GM12878 (cell line): ENCODE data around the gene DCLRE1B. TPM values are rescaled to one million over a fixed set of nuclear protein-coding genes. Genes with fewer than 3 reads are reported as not detected.
A peak's percentile ranks its signal among the peaks of the same experiment; 100 is the strongest.

Experiments
- BMI1 ChIP-seq: fragments of 450-650 bp; IDR thresholded peaks from 2 replicates; pipeline ENCODE4 v1.6.1; 2016; ENCODE audit warnings: mild to moderate bottlenecking, moderate library complexity, borderline replicate concordance
- CBFB ChIP-seq: IDR thresholded peaks from 2 replicates; pipeline ENCODE4 v1.6.1; 2016; ENCODE audit warnings: antibody characterized with exemption, low read depth
- CBX5 ChIP-seq: sonication (generic); IDR thresholded peaks from 2 replicates; pipeline ENCODE4 v1.6.1; 2016; ENCODE audit warnings: low read depth, moderate library complexity, mild to moderate bottlenecking, inconsistent platforms
- CHD1 ChIP-seq: IDR thresholded peaks from 2 replicates; pipeline ENCODE4 v1.6.1; 2012; ENCODE audit warnings: low read depth, low read length, improper control_type of control experiment
- CHD2 ChIP-seq: IDR thresholded peaks from 2 replicates; pipeline ENCODE4 v1.6.1; 2011; ENCODE audit warnings: low read depth, low read length, improper control_type of control experiment, borderline replicate concordance
- CHD4 ChIP-seq: fragments of 200-600 bp; sonication (generic); IDR thresholded peaks from 2 replicates; pipeline ENCODE4 v1.6.1; 2016; ENCODE audit warnings: mild to moderate bottlenecking
- CREM ChIP-seq: IDR thresholded peaks from 2 replicates; pipeline ENCODE4 v1.6.1; 2014; ENCODE audit warnings: antibody characterized with exemption, low read depth
- FOS ChIP-seq: IDR thresholded peaks from 3 replicates; pipeline ENCODE4 v1.6.1; 2011; ENCODE audit warnings: borderline replicate concordance; ENCODE audit not compliant: insufficient read length; ENCODE audit errors: extremely low read depth
- GATAD2B ChIP-seq: fragments of 450-650 bp; conservative IDR thresholded peaks from 2 replicates; pipeline ENCODE4 v1.6.1; 2017; ENCODE audit warnings: low read depth, mild to moderate bottlenecking, moderate library complexity
- HDAC6 ChIP-seq: fragments of 200-600 bp; sonication (generic); IDR thresholded peaks from one replicate; pipeline ENCODE4 v1.8.0; 2017; ENCODE audit warnings: antibody characterized with exemption; ENCODE audit not compliant: unreplicated experiment
- MTA2 ChIP-seq: fragments of 450-650 bp; IDR thresholded peaks from 2 replicates; pipeline ENCODE4 v1.6.1; 2016; ENCODE audit warnings: low read depth, mild to moderate bottlenecking, moderate library complexity
- MXI1 ChIP-seq: fragments of 150-350 bp; IDR thresholded peaks from 2 replicates; pipeline ENCODE4 v1.6.1; 2011; ENCODE audit warnings: low read depth, mild to moderate bottlenecking, inconsistent platforms, low read length, improper control_type of control experiment
- NFYB ChIP-seq: IDR thresholded peaks from 2 replicates; pipeline ENCODE4 v1.6.1; 2011; ENCODE audit warnings: low read depth, mild to moderate bottlenecking, low read length, improper control_type of control experiment, moderate library complexity; ENCODE audit not compliant: insufficient read depth
- POLR2AphosphoS5 ChIP-seq: IDR thresholded peaks from 2 replicates; pipeline ENCODE4 v1.6.1; 2011; ENCODE audit warnings: mild to moderate bottlenecking, low read length, inconsistent platforms
- RB1 ChIP-seq: fragments of 450-650 bp; formaldehyde crosslinking; IDR thresholded peaks from 2 replicates; pipeline ENCODE4 v1.6.1; 2017; ENCODE audit warnings: mild to moderate bottlenecking, borderline replicate concordance
- RCOR1 ChIP-seq: conservative IDR thresholded peaks from 2 replicates; pipeline ENCODE4 v1.6.1; 2012; ENCODE audit warnings: low read depth, low read length, improper control_type of control experiment
- SREBF2 ChIP-seq: IDR thresholded peaks from 2 replicates; pipeline ENCODE4 v1.6.1; 2012; ENCODE audit warnings: mild to moderate bottlenecking, low read length
- SUPT20H ChIP-seq: IDR thresholded peaks from 2 replicates; pipeline ENCODE4 v1.6.1; 2011; ENCODE audit warnings: low read depth, mild to moderate bottlenecking, low read length, moderate library complexity, borderline replicate concordance; ENCODE audit not compliant: control insufficient read depth
- TAF1 ChIP-seq: IDR thresholded peaks from 2 replicates; pipeline ENCODE4 v1.6.1; 2011; ENCODE audit warnings: mild to moderate bottlenecking, low read depth, low read length, borderline replicate concordance
- polyA plus RNA-seq, 11 experiments: library from polyadenylated mRNA; depleted of rRNA in 4 of 11; unstranded in 6 of 11; stranded (reverse) in 5 of 11; fragments of >200 nt; fragmentation: Nextera tagmentation in 4 of 11; fragmentation: Illumina TruSeq in 1 of 11; extraction: Ambion mirVana in 4 of 11; extraction: Trizol in 1 of 11; gene quantifications; 1 replicate in 1 of 11; 2 replicates in 10 of 11; pipeline versions ENCODE4 v1.2.1 to v1.2.3, GENCODE V29; 2011 to 2016; ENCODE audit warnings: inconsistent platforms in 2 of 11, missing spikeins in 2 of 11, low read depth in 1 of 11
- total RNA-seq, 4 experiments: library from RNA; depleted of rRNA in 3 of 4; stranded (reverse); fragments of >200 nt in 3 of 4; fragmentation: Illumina TruSeq in 1 of 4; extraction: Trizol in 1 of 4; gene quantifications; 2 replicates each; pipeline versions ENCODE4 v1.2.1 to v1.2.3, GENCODE V29; 2013 to 2021
- TF ChIP-seq, protein P1 (sequence below): fragments of 450-650 bp; IDR thresholded peaks from 2 replicates; pipeline ENCODE4 v1.6.1; 2017; ENCODE audit warnings: mild to moderate bottlenecking, low read depth, inconsistent platforms; ENCODE audit not compliant: poor library complexity, severe bottlenecking
- TF ChIP-seq, protein P2 (sequence below): fragments of 450-650 bp; IDR thresholded peaks from 2 replicates; pipeline ENCODE4 v1.6.1; 2017; ENCODE audit warnings: mild to moderate bottlenecking, moderate library complexity
- TF ChIP-seq, protein P3 (sequence below): fragments of 450-650 bp; IDR thresholded peaks from 2 replicates; pipeline ENCODE4 v1.6.1; 2018; ENCODE audit warnings: borderline replicate concordance, mild to moderate bottlenecking; ENCODE audit not compliant: partially characterized antibody

DCLRE1B gene
- total and polyA plus RNA-seq, 10 of the 15 experiments (the other 5 are each of a cell fraction or from before 2014, with no cell fraction given): 5.4 to 18.3 (median 13.4) TPM

DNA sequence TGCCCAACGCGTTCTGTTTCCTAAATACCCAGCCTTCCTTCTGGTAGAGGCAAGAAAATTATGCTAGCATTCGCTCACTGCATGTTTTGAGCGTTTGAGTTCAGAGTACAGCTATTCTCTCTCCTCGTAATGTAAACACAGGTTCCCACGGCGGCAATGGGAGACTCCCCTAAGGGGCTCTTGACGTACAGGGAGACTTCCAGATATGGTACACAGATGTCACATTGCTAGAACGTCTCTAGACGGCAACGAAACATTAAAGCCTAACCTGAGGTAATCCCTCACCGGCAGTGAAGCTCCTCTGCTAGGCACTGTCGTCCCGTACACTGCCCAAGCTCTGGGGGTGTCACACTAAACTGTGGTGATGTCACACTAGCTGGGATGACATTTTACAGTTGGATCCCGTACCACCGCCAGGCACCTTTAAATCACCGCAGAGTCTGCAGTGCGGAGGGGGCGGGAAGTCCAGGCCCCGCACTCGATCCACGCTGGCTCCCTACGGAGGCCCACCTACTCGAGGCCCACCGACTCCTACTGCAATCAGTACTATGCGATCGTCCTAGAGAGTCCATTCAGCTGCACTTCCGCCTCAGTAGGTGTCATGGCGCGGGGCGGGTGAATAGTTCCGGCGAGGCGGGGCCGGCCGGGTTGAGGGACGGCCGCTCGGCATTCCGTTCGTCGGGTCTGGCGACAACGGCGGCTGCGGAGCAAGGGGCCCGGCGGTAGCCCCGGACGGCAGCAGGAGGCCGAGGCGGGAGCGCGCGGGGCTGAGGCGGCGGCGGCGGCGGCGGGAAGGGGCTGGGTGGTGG is 24.0 kb downstream of the DCLRE1B start, which contains the start of gene HIPK1 (continued):
- peak; percentile 85 for TF ChIP-seq GATAD2B
- TF ChIP-seq POLR2AphosphoS5: peak; percentile 75
- no peak for TF ChIP-seq BMI1
- TF ChIP-seq SUPT20H: no peak
- peak; percentile 38 for TF ChIP-seq MXI1
- TF ChIP-seq NFYB: no peak
- TF ChIP-seq TAF1: peak; percentile 74; the same call in 1 of the 2 replicates
- 0 out of 2 replicates have a peak, but pooled peaks have one; percentile 52 for TF ChIP-seq RCOR1
- TF ChIP-seq, protein P1, sequence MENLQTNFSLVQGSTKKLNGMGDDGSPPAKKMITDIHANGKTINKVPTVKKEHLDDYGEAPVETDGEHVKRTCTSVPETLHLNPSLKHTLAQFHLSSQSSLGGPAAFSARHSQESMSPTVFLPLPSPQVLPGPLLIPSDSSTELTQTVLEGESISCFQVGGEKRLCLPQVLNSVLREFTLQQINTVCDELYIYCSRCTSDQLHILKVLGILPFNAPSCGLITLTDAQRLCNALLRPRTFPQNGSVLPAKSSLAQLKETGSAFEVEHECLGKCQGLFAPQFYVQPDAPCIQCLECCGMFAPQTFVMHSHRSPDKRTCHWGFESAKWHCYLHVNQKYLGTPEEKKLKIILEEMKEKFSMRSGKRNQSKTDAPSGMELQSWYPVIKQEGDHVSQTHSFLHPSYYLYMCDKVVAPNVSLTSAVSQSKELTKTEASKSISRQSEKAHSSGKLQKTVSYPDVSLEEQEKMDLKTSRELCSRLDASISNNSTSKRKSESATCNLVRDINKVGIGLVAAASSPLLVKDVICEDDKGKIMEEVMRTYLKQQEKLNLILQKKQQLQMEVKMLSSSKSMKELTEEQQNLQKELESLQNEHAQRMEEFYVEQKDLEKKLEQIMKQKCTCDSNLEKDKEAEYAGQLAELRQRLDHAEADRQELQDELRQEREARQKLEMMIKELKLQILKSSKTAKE: no peak
- no peak for TF ChIP-seq HDAC6
- TF ChIP-seq CBX5: 0 out of 2 replicates have a peak, but pooled peaks have one; percentile 14
- 0 out of 2 replicates have a peak, but pooled peaks have one; percentile 32 for TF ChIP-seq MTA2
- TF ChIP-seq CHD4: no peak
- TF ChIP-seq RB1: peak; percentile 94
- no peak; the same call in 1 of the 2 replicates for TF ChIP-seq CHD1
- TF ChIP-seq FOS: no peak
- TF ChIP-seq SREBF2: no peak
- TF ChIP-seq CBFB: peak; percentile 56; the same call in 1 of the 2 replicates
- TF ChIP-seq, protein P2, sequence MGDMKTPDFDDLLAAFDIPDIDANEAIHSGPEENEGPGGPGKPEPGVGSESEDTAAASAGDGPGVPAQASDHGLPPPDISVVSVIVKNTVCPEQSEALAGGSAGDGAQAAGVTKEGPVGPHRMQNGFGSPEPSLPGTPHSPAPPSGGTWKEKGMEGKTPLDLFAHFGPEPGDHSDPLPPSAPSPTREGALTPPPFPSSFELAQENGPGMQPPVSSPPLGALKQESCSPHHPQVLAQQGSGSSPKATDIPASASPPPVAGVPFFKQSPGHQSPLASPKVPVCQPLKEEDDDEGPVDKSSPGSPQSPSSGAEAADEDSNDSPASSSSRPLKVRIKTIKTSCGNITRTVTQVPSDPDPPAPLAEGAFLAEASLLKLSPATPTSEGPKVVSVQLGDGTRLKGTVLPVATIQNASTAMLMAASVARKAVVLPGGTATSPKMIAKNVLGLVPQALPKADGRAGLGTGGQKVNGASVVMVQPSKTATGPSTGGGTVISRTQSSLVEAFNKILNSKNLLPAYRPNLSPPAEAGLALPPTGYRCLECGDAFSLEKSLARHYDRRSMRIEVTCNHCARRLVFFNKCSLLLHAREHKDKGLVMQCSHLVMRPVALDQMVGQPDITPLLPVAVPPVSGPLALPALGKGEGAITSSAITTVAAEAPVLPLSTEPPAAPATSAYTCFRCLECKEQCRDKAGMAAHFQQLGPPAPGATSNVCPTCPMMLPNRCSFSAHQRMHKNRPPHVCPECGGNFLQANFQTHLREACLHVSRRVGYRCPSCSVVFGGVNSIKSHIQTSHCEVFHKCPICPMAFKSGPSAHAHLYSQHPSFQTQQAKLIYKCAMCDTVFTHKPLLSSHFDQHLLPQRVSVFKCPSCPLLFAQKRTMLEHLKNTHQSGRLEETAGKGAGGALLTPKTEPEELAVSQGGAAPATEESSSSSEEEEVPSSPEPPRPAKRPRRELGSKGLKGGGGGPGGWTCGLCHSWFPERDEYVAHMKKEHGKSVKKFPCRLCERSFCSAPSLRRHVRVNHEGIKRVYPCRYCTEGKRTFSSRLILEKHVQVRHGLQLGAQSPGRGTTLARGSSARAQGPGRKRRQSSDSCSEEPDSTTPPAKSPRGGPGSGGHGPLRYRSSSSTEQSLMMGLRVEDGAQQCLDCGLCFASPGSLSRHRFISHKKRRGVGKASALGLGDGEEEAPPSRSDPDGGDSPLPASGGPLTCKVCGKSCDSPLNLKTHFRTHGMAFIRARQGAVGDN: no peak
- TF ChIP-seq CHD2: peak; percentile 77
- TF ChIP-seq, protein P3, sequence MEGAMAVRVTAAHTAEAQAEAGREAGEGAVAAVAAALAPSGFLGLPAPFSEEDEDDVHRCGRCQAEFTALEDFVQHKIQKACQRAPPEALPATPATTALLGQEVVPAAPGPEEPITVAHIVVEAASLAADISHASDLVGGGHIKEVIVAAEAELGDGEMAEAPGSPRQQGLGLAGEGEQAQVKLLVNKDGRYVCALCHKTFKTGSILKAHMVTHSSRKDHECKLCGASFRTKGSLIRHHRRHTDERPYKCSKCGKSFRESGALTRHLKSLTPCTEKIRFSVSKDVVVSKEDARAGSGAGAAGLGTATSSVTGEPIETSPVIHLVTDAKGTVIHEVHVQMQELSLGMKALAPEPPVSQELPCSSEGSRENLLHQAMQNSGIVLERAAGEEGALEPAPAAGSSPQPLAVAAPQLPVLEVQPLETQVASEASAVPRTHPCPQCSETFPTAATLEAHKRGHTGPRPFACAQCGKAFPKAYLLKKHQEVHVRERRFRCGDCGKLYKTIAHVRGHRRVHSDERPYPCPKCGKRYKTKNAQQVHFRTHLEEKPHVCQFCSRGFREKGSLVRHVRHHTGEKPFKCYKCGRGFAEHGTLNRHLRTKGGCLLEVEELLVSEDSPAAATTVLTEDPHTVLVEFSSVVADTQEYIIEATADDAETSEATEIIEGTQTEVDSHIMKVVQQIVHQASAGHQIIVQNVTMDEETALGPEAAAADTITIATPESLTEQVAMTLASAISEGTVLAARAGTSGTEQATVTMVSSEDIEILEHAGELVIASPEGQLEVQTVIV: peak; percentile 92
- peak; percentile 90 for TF ChIP-seq CREM
